Hepatocyte (in vitro differentiated cells): ENCODE data around the gene ADGRE2. TPM values are rescaled to one million over a fixed set of nuclear protein-coding genes. Genes with fewer than 3 reads are reported as not detected.

Experiments
- DNase-seq: peaks from one replicate; pipeline ENCODE4 v3.0.0-alpha.2; 2016; ENCODE audit warnings: low spot score
- H2AFZ ChIP-seq: fragments of 200-600 bp; sonication (generic); 2 replicates; pipeline ENCODE4 v1.6.0; 2016; ENCODE audit warnings: antibody characterized with exemption, mild to moderate bottlenecking
- H3K27ac ChIP-seq: fragments of 200-600 bp; sonication (generic); 2 replicates; pipeline ENCODE4 v1.5.1; 2016; ENCODE audit warnings: mild to moderate bottlenecking
- H3K27me3 ChIP-seq: fragments of 200-600 bp; sonication (generic); 2 replicates; pipeline ENCODE4 v1.6.1; 2016
- H3K36me3 ChIP-seq: fragments of 200-600 bp; sonication (generic); replicated peaks from 2 replicates; pipeline ENCODE4 v1.5.1; 2016; ENCODE audit warnings: low read depth; ENCODE audit not compliant: insufficient read depth
- H3K4me1 ChIP-seq: fragments of 200-600 bp; sonication (generic); 2 replicates; pipeline ENCODE4 v1.5.1; 2016; ENCODE audit warnings: mild to moderate bottlenecking, moderate library complexity; ENCODE audit not compliant: insufficient read depth
- H3K4me2 ChIP-seq: fragments of 200-600 bp; sonication (generic); 2 replicates; pipeline ENCODE4 v1.6.0; 2016
- H3K4me3 ChIP-seq: fragments of 200-600 bp; sonication (generic); 2 replicates; pipeline ENCODE4 v1.5.1; 2016; ENCODE audit warnings: mild to moderate bottlenecking
- H3K79me2 ChIP-seq: fragments of 200-600 bp; sonication (generic); 2 replicates; pipeline ENCODE4 v1.6.0; 2017; ENCODE audit warnings: mild to moderate bottlenecking
- H3K9me2 ChIP-seq: fragments of 200-600 bp; sonication (generic); replicated peaks from 2 replicates; pipeline ENCODE4 v1.6.0; 2017; ENCODE audit warnings: mild to moderate bottlenecking; ENCODE audit not compliant: insufficient read depth
- H3K9me3 ChIP-seq: fragments of 200-600 bp; sonication (generic); 2 replicates; pipeline ENCODE4 v1.5.1; 2016; ENCODE audit warnings: low read depth, mild to moderate bottlenecking
- H4K20me1 ChIP-seq: fragments of 200-600 bp; sonication (generic); 2 replicates; pipeline ENCODE4 v1.6.0; 2016; ENCODE audit warnings: mild to moderate bottlenecking; ENCODE audit not compliant: insufficient read depth, poor library complexity, severe bottlenecking
- EZH2 ChIP-seq: fragments of 200-600 bp; sonication (generic); IDR thresholded peaks from 2 replicates; pipeline ENCODE4 v1.6.1; 2016; ENCODE audit warnings: antibody characterized with exemption, mild to moderate bottlenecking, borderline replicate concordance
- EZH2phosphoT487 ChIP-seq: fragments of 200-600 bp; sonication (generic); IDR thresholded peaks from one replicate; pipeline ENCODE4 v1.6.1; 2018; ENCODE audit warnings: antibody characterized with exemption, mild to moderate bottlenecking, low read depth, moderate library complexity; ENCODE audit not compliant: unreplicated experiment, severe bottlenecking
- WGBS: methylation state at CpG from one replicate; pipeline ENCODE4 v1.1.6; 2016; ENCODE audit warnings: low lambda C conversion rate; ENCODE audit errors: missing lambda C conversion rate; 5-methylcytosine and 5-hydroxymethylcytosine counted together
- polyA plus RNA-seq: library from polyadenylated mRNA; unstranded; fragments of >200 nt; fragmentation: Nextera tagmentation; extraction: Ambion mirVana; gene quantifications from 2 replicates; pipeline ENCODE4 v1.2.1, GENCODE V29; 2016
- total RNA-seq: library from RNA; depleted of rRNA; stranded (reverse); fragments of >200 nt; gene quantifications from 2 replicates; pipeline ENCODE4 v1.2.3, GENCODE V29; 2014
- TF ChIP-seq, protein P1 (sequence below): fragments of 200-600 bp; sonication (generic); IDR thresholded peaks from 2 replicates; pipeline ENCODE4 v1.5.1; 2016; ENCODE audit warnings: antibody characterized with exemption, mild to moderate bottlenecking; ENCODE audit not compliant: poor library complexity

ADGRE2 gene
- total and polyA plus RNA-seq, 2 experiments from 2014 or later, result 0.57 to 2.1 TPM

DNA sequence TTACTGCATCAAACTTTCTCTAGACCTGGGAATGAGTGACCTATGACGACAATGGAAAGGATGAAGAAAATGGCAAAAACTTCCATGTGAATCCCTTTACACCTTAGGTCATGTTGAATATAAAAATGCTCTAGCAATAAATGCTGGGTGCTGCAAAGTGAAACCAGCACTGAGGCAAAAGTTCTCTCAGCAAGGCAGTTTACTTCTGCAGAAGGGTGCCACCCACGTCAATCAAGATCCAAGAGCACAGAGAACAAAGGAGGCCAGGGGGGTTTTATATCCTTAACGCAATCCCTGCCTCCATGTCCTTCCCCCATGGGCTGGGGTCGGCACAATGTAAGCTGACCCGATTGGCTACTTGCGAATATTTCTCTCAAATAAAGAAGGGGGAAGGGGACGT, 49.8 kb downstream of the ADGRE2 start:
- WGBS, result 76% methylated on average over 7 of the region's 7 CpGs
- H3K4me1 ChIP-seq, result no peaks in the 10 kb centered on the region
- no peak for DNase-seq
- no peaks in the 10 kb centered on the region for H3K36me3 ChIP-seq
- H3K27ac ChIP-seq, result no peak overlapping the region
- H3K4me2 ChIP-seq, result no peak overlapping the region
- H3K79me2 ChIP-seq, result no peaks in the 10 kb centered on the region
- H3K27me3 ChIP-seq, result no peaks in the 10 kb centered on the region
- TF ChIP-seq EZH2 (no peak), EZH2phosphoT487 (no peak)
- TF ChIP-seq, protein P1, sequence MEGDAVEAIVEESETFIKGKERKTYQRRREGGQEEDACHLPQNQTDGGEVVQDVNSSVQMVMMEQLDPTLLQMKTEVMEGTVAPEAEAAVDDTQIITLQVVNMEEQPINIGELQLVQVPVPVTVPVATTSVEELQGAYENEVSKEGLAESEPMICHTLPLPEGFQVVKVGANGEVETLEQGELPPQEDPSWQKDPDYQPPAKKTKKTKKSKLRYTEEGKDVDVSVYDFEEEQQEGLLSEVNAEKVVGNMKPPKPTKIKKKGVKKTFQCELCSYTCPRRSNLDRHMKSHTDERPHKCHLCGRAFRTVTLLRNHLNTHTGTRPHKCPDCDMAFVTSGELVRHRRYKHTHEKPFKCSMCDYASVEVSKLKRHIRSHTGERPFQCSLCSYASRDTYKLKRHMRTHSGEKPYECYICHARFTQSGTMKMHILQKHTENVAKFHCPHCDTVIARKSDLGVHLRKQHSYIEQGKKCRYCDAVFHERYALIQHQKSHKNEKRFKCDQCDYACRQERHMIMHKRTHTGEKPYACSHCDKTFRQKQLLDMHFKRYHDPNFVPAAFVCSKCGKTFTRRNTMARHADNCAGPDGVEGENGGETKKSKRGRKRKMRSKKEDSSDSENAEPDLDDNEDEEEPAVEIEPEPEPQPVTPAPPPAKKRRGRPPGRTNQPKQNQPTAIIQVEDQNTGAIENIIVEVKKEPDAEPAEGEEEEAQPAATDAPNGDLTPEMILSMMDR, result no peak
- no peaks in the 10 kb centered on the region for H4K20me1 ChIP-seq
- no peaks in the 10 kb centered on the region for H3K9me3 ChIP-seq
- no peak overlapping the region for H3K4me3 ChIP-seq
- no peaks in the 10 kb centered on the region for H3K9me2 ChIP-seq
- H2AFZ ChIP-seq, result no peak overlapping the region

DNA sequence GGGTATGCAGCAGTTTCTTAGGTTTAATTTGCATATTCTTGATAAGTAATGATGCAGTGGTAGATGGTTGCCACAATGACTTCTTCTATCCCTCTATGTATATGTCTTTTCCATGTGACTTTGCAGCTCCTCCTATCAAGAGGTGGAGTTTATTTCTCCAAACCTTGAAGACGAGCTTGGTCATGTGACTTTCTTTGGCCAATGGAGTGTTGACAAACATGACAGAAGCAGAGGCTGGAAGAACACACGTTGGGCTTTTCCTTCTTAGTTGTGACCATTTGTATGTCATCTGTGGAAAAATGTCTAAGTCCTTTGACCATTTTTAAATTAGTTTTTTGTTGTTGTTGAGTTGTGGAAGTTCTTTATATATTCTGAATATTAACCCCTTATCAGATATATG, 56.2 kb downstream of the ADGRE2 start:
- no peak for DNase-seq
- Histone ChIP-seq H3K4me3 (no peak overlapping the region), H3K4me1 (no peaks in the 10 kb centered on the region), H3K36me3 (peaks cover 21% of the 10 kb centered on the region), H3K27ac (no peak overlapping the region), H3K27me3 (no peaks in the 10 kb centered on the region), H3K79me2 (no peaks in the 10 kb centered on the region), H3K9me2 (no peaks in the 10 kb centered on the region), H2AFZ (no peak overlapping the region), H3K4me2 (no peak overlapping the region), H4K20me1 (no peaks in the 10 kb centered on the region), H3K9me3 (peaks cover 42% of the 10 kb centered on the region)
- 86% methylated on average over 2 of the region's 2 CpGs for WGBS
- TF ChIP-seq, protein P1, result no peak
- no peak for TF ChIP-seq EZH2phosphoT487

DNA sequence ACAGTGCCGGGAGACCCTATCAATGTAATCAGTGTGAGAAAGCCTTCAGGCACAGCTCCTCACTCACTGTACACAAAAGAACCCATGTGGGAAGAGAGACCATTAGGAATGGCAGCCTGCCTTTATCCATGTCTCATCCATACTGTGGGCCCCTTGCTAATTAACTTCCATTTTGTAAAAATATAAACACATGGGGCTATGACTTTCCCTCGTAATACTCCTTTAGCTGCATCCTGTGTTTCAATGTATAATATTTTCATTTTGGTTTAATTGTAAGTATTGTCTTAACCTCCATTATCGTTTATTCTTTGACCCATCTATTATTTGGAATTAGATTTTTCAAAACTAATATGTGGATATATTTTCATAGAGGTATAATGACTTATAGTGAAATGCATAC, 59.2 kb downstream of the ADGRE2 start:
- H3K4me3 ChIP-seq, result no peak overlapping the region
- no peak for DNase-seq
- no peaks in the 10 kb centered on the region for H3K9me2 ChIP-seq
- TF ChIP-seq EZH2 (no peak), EZH2phosphoT487 (no peak)
- TF ChIP-seq, protein P1, result no peak
- H3K27me3 ChIP-seq, result no peaks in the 10 kb centered on the region
- H2AFZ ChIP-seq, result no peak overlapping the region
- H3K36me3 ChIP-seq, result peaks cover 21% of the 10 kb centered on the region
- H3K9me3 ChIP-seq, result peaks cover 47% of the 10 kb centered on the region
- H3K27ac ChIP-seq, result no peak overlapping the region
- H4K20me1 ChIP-seq, result no peaks in the 10 kb centered on the region
- H3K79me2 ChIP-seq, result no peaks in the 10 kb centered on the region
- no peak overlapping the region for H3K4me2 ChIP-seq
- no peaks in the 10 kb centered on the region for H3K4me1 ChIP-seq
- 98% methylated on average over 3 of the region's 3 CpGs for WGBS
